GM21528 (cell line): ENCODE data around the gene MARCO.

ENCODE experiments used
- ATAC-seq: cut with Tn5 transposase; IDR thresholded peaks from one replicate; pipeline ENCODE4 v1.9.1; 2021; ENCODE audit warnings: mild to moderate bottlenecking, moderate library complexity; ENCODE audit not compliant: unreplicated experiment, low FRiP score

The MARCO gene, protein sequence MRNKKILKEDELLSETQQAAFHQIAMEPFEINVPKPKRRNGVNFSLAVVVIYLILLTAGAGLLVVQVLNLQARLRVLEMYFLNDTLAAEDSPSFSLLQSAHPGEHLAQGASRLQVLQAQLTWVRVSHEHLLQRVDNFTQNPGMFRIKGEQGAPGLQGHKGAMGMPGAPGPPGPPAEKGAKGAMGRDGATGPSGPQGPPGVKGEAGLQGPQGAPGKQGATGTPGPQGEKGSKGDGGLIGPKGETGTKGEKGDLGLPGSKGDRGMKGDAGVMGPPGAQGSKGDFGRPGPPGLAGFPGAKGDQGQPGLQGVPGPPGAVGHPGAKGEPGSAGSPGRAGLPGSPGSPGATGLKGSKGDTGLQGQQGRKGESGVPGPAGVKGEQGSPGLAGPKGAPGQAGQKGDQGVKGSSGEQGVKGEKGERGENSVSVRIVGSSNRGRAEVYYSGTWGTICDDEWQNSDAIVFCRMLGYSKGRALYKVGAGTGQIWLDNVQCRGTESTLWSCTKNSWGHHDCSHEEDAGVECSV

GRCh38 chr2:118942031-118942430, at the start of gene MARCO:
MARCO (plus strand) TSS chr2:118942194; CDS start chr2:118942301, 107 bp downstream.
- no peak for ATAC-seq

- no peak for ATAC-seq
Measured at GRCh38 chr2:118893100-118893499, 48.9 kb upstream of the MARCO start.

- no peak for ATAC-seq
Measured at GRCh38 chr2:118902266-118903028, 39.5 kb upstream of the MARCO start.

DNA sequence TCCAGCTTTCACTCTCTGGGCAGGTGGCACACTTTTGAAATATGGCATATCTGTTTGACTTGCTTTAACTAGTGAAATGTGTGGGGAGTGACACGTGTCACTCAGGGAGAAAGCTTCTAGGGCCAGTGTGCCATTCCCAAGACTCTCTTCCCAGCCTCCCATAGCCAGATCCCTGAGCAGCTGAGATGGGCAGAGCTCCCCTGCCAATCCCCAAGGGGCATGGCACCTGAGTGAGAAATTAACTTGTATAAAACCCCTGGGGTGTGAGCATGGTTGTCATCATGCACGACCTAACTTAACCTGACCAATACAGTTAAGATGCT, 39.0 kb upstream of the MARCO start:
- no peak for ATAC-seq

DNA sequence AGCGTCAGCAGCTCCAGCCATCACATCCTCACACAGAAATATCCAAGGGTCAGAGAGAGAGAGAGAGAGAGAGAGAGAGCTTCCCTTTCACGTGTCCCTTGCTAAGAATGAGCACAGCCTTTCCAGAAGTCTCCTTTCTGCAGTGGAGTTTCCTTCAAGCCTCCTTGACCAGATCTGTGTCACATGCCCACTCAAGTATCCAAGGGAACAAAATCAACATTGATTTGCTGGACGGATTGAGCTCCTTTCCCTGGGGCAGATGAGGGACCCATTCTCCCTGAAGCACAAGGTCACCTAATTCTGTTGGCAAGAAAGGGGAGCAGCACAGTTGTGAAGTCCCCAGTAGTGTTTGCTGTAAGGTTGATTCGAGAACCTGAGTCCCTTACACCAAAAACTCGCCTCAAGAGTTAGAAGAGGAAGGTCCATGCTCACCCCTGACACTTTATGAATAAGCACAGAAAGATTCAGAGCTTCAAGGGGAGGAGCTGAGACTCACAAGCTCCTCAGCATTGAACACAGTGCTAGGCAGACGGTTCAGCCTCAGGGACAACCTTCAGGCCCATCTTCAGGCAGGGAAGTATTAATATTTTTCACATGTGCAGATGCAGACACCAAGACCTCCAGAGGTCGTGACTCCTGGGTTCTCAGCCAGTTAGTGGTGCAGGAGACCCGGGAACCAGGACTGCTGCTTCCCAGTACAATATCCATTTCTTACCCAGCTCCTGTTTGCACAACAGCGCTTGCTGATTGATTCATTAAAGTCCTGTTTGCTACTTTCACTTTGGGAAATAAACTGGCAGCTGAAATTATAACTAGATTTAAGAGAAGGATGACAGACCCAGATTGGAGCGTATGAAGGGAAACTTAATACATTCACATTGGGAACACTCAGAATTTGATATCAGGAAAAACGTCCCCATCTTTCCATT, 38.2 kb upstream of the MARCO start:
- no peak for ATAC-seq

DNA sequence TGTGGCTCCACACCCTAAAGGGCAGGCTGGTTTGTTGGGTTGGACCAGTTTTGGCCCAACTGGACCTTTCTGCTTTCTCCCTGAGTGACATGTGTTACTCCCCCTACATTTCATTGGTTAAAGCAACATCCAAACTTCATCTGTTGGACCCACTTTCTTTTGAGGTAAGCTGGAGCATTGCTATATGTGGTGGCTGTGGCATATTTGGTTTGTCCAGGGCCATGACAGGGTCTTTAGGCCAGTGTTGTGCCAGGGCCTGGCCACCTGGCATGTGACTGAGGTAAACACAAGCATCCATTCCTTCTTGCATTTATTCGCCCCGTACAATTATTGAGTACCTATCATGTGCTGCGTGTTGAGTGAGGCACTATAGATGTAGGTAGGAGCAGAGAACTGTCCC, 36.8 kb upstream of the MARCO start:
- ATAC-seq, result no peak

DNA sequence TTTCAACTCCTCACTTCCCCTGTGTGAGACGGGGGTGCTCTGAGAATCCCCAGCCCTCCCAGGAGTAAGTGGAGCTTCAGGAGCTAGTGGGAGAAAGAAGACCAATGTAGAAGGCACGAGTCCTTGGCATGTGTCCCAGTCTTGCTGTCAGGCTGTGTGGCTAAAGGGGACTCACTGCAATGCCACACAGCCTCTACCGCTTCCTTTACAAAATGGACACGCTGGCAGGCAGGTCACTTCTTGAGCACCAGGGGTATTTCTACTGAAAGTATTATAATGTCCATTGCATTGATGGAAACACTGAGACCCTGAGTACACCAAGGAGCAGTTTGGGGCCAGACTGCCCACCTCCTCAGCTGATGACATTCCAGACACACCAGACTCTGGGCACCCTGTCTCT, 35.8 kb upstream of the MARCO start:
- no peak for ATAC-seq

DNA sequence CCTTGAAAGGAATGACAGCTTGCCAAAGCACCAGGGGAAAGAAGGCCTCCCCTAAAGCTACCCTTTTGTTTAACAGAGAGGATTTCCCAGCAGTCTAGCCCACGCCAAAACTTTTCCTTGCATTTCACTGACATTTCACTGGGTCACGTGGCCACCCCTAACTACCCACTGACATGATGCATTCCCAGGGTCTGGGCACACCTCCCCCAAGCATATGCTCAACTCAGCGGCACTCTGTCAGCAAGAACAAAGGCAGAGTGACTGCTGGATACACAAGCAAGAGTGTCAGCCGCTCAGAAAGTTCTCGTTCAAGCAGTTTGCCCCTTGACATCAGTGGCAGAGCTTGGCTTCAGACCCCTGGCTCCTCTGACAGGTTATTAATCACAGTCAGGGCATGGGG, 34.2 kb upstream of the MARCO start:
- no peak for ATAC-seq

DNA sequence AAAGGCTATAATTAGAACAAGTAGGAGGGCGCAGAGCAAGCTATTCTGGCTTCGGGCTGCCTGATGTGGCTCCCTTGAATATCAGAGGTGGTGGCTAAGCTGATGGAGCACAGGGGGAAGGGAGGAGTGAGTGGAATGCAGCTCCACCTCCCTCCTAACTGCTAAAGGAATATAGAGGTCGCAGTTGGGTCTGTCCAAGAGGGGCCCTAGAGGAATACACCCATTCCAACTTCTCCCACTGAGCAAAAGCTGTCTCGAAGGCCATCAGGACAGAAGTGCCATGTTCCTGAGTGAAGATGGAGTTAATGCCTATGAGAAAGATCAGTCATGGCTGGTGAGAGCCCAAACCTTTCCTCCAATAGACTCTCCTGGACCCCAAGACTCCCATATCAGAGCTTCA, 32.8 kb upstream of the MARCO start:
- ATAC-seq, result no peak

- ATAC-seq, result no peak
Measured at GRCh38 chr2:118911166-118911856, 30.7 kb upstream of the MARCO start.

DNA sequence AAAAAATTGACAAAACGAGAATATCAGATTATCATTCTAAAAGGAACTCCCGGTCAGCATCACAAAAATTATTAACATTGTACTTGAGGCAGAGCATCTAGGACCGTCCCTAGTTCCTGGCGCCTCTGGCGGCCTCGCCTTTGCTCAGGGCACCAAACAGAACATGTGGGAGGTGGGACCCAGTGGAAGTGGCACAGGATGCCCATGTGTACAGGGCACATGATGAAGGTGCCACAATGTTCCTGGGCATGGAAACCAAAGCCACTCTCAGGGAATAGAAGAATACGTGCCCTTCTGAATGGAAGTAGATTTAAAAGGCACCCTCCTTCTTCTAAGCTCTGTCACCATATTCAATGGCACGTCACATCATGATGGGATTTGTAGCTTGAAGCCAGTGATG, 30.1 kb upstream of the MARCO start:
- no peak for ATAC-seq

GRCh38 chr2:118913131-118913802, 28.7 kb upstream of the MARCO start:
- ATAC-seq, result no peak

- no peak for ATAC-seq
Measured at GRCh38 chr2:118913803-118914645, 28.0 kb upstream of the MARCO start.

DNA sequence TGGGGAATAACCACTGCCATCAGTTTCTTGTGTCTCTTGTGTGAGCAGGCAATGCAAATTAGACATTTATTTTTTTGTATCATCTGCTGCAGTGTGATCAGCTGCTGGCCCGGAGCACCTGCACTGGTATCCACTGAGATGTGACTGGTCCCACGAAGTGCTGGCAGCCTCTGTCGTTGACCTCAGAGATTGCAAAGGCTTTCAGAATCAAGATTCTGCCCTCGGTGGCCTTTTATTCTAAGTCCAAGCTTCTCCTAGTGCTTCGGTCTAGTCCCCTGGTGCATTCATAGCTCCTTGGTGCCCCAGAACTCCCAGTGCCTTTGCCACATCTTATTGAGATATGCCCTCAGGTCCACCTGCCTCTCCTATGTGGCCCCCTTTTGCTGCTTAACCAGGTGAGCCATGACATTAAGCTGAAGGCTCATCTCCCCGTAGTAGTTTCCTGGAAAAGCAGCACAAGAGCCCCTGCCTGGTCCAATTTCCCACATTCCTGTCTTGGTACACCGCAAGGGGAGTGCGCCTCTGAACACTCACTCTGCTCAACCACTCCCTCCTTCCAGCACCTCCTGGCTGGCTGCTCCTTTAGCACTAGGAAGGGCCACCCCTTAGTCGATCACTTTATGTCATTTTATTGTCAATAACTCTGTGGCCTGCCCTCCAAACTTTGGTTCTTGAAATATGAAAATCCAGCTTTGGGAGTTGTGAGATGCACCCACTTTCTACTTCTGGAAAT, 27.1 kb upstream of the MARCO start:
- no peak for ATAC-seq

DNA sequence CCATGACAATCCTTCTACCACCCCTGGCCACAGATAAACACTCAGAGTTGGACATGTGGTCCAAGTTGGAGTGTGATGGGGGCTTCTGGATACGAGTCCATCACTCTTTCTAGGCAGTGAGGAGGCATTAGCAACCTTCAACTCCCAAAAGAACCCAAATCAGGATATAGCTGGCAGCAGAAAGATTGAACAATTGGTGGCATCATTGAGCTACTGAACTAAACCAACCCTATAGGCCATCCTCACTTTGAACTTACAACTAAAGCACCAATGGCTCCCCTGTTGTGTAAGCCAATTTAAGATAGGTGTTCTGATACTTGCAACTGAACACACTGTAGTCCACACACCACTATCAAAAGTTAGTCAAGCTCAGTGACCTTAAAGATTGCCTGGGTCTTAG, 24.0 kb upstream of the MARCO start:
- no peak for ATAC-seq

- no peak for ATAC-seq
Measured at GRCh38 chr2:118921646-118922045, 20.3 kb upstream of the MARCO start.

DNA sequence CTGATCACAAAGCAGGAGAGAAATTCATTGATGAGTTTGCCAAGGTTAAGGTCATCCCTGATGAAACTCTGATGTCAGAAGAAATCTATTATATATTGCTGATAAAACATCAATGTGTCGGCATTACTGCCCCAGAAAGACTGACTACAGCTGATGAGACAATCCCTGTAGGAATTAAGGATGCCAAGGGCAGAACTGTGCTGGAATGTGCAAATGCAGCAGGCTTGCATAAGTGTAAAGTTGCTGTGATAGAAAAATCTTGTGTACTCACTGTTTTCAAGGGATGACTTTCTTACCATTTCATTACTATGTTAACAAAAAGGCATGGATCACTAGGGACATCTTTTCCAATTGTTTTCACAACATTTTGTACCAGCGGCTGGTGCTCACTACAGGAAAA, 19.7 kb upstream of the MARCO start:
- no peak for ATAC-seq

DNA sequence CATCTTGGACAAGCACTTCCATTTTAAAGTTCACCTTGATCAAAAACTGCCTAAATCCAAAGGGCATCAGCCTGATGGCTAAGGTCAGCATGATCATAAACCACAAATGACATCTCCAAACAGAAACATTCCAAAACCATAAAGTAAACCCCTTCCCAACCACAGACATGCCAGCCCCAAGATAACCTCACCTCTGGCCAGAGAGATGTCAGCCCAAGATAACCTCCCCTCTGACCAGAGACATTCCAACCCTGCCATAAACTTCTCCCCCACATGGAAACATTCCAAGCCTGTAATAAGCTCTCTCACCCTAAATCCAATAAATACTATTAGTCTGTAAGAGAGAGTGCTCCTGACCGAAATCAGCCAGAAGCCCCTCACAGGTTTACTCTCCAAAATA, 18.6 kb upstream of the MARCO start:
- ATAC-seq, result no peak
